NB4 (cell line): ENCODE results near the gene DNMT3A.

Experiments used
- DNase-seq: peaks from one replicate; pipeline ENCODE4 v3.0.0; 2010; ENCODE audit warnings: low read depth
- H3K4me3 ChIP-seq: one replicate; pipeline ENCODE4 v1.5.1; 2011; ENCODE audit warnings: mild to moderate bottlenecking, low read depth, low read length, moderate library complexity
- CTCF ChIP-seq: IDR thresholded peaks from one replicate; pipeline ENCODE4 v1.5.1; 2012; ENCODE audit warnings: low read depth, low read length
- MYC ChIP-seq: IDR thresholded peaks from 2 replicates; pipeline ENCODE4 v1.6.1; 2011; ENCODE audit warnings: low read depth, low read length
- POLR2A ChIP-seq: IDR thresholded peaks from 2 replicates; pipeline ENCODE4 v1.6.1; 2011; ENCODE audit warnings: mild to moderate bottlenecking; ENCODE audit not compliant: insufficient read length; ENCODE audit errors: extremely low read depth
- TF ChIP-seq, protein P1 (sequence below): IDR thresholded peaks from 2 replicates; pipeline ENCODE4 v1.6.1; 2011; ENCODE audit warnings: low read depth, low read length

Gene DNMT3A

DNA sequence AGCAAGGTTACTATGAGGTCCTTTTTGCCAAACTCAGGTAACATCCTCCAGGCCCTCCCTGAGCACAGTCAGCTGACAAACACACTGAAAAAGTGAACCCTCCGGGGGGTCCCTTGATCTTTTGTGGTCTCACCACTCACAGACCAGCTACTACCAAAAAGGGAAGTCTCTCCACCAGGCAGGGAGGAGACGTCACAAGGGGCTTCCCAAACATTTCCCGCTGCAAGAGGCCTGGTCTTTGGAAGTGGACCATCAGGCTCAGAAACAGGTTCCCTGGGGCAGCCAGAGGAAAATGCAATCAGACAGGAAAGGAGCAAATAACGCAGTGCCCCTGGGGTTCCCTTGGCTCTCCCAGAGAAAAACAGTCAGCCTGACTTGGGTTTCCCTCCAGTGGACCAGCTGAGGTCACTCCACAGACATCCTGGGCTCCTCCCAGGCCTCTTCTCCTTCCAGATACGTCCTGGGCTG is 134.6 kb downstream of the DNMT3A start:
- DNase-seq = peak; percentile 70
- H3K4me3 ChIP-seq = no peak overlapping the region
- TF ChIP-seq CTCF = no peak
- TF ChIP-seq, protein P1, sequence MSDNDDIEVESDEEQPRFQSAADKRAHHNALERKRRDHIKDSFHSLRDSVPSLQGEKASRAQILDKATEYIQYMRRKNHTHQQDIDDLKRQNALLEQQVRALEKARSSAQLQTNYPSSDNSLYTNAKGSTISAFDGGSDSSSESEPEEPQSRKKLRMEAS = 0 out of 2 replicates have a peak, but pooled peaks have one; percentile 15

DNA sequence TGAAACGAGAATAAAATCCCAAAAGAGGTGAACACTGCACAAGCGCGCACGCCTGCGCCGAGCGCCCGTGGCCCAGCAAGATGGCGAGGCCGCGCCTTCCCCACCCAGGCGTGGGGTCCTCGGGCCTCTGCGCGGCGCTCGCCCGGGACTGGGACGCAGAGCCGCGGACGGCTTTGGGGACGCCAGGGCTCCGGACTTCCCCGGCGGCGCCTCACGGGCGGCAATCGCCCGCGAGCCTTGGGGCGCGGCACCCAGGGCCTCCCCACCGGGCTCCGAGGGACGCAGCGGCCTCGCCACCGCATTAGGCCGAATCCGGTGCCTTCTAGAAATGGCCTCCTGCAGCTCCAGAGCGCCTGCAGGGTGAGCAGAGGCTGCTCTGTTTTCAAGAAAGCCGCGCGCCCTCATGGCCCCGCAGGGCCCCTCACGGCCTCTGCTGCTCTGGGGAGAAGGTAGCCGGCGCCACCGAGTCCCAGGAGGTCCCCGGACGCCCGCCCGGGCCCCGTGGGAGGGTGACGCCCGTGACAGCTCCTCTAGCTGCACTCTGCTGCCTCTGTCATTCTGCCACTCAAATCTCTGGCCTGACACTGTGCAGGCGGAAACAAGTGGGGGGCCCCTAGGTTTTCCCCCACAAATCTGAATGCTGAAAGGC is 137.4 kb downstream of the DNMT3A start:
- no peak for DNase-seq
- no peak for TF ChIP-seq POLR2A
- TF ChIP-seq CTCF = no peak
- TF ChIP-seq, protein P1 = no peak
- TF ChIP-seq MYC = no peak
- H3K4me3 ChIP-seq = no peak overlapping the region

DNA sequence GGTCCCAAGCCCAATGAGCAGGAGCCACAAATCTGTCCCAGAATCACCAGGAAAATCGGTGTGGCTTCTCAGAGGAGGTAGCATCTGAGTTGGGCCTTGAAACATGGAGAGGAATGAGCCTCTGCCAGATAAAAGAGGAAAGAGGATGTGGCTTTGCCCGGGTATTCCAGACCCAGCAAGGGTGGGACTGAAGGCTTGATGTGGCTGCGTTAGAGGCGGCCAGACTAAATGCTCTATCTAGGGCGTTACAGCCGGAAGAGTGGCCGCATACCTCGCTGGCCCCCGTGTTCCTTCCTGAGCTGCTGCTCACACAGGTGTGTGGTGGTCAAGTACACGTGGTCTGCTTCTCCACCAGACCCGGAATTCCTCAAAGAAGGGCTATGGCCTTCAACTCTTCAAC is 139.4 kb downstream of the DNMT3A start:
- TF ChIP-seq MYC = no peak
- TF ChIP-seq CTCF = no peak
- TF ChIP-seq, protein P1 = no peak
- TF ChIP-seq POLR2A = no peak
- DNase-seq = no peak
- no peak overlapping the region for H3K4me3 ChIP-seq

GRCh38 chr2:25201794-25202193 is 139.9 kb downstream of the DNMT3A start:
- no peak for DNase-seq
- H3K4me3 ChIP-seq = no peak overlapping the region
- TF ChIP-seq POLR2A = no peak
- TF ChIP-seq CTCF = no peak
- TF ChIP-seq MYC = no peak
- TF ChIP-seq, protein P1 = no peak

- peak; percentile 24 for TF ChIP-seq CTCF
- TF ChIP-seq POLR2A = no peak
- no peak for DNase-seq
- no peak overlapping the region for H3K4me3 ChIP-seq
Observed at GRCh38 chr2:25201265-25201664, 140.5 kb downstream of the DNMT3A start.

- TF ChIP-seq MYC = no peak
- TF ChIP-seq POLR2A = no peak
- TF ChIP-seq, protein P1 = no peak
- H3K4me3 ChIP-seq = no peak overlapping the region
- no peak for DNase-seq
Observed at GRCh38 chr2:25198576-25198975, 143.1 kb downstream of the DNMT3A start.
